Kidney epithelial cell (primary cell): ENCODE data around the gene PXDN. TPM values are rescaled to one million over a fixed set of nuclear protein-coding genes. Genes with fewer than 3 reads are reported as not detected.

Experiments
- DNase-seq: peaks from one replicate; pipeline ENCODE4 v3.0.0-alpha.2; 2010; ENCODE audit warnings: low read depth
- H3K27me3 ChIP-seq: 2 replicates; pipeline ENCODE4 v1.6.0; 2011; ENCODE audit warnings: low read length; ENCODE audit not compliant: control insufficient read depth, insufficient read depth
- H3K36me3 ChIP-seq: 2 replicates; pipeline ENCODE4 v1.5.1; 2011; ENCODE audit warnings: low read length; ENCODE audit not compliant: control insufficient read depth, insufficient read depth
- H3K4me3 ChIP-seq: 2 replicates; pipeline ENCODE4 v1.5.1; 2011; ENCODE audit warnings: low read depth, mild to moderate bottlenecking, control low read depth, low read length
- total RNA-seq: library from RNA; depleted of rRNA; stranded (reverse); fragments of >200 nt; gene quantifications from 2 replicates; pipeline ENCODE4 v1.2.3, GENCODE V29; 2015
- TF ChIP-seq, protein P1 (sequence below): IDR thresholded peaks from 2 replicates; pipeline ENCODE4 v1.5.1; 2011; ENCODE audit warnings: mild to moderate bottlenecking, moderate library complexity, low read length, control low read depth, inconsistent platforms; ENCODE audit not compliant: insufficient read depth, poor library complexity, severe bottlenecking

Gene PXDN
- total RNA-seq, 1 donor from 2014 or later, result 287 TPM

DNA sequence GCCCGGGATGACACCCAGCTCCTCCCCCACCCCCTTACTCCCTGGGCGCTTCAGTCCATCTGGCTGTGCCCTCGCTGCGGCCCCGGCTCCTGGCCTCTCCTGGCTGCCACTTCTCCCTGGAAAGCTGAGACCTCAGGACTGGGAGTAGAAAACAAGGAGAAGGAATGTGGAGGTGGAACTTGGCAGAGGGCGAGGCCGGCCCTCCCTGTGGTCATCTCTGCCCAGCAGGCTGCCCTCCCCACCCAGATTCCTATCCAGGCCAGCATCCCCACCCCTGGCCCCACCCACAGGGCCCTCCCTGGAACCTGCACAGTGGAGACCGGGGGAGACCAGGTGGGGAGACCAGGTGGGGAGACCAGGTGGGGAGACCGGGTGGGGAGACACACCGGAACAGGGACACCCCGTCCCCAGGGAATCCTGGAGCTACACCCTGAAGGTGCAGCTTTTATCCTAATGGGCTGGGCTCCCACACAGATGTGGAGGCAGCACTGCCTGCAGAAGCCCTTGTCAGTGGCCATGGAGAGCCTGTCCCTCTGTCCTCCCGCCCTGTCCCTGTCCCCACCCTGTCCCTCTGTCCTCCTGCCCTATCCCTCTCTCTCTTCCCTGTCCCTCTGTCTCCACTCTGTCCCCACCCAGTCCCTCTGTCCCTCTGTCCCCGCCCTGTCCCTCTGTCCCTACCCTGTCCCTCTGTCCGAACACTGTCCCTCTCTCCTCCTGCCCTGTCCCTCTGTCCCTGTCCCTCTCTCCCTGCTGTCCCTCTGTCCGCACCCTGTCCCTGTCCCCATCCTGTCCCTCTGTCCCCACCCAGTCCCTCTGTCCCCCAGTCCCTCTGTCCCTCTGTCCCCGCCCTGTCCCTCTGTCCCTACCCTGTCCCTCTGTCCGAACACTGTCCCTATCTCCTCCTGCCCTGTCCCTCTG lies 157.1 kb downstream of the PXDN start:
- Histone ChIP-seq H3K36me3 (no peaks in the 10 kb centered on the region), H3K4me3 (no peak overlapping the region), H3K27me3 (no peaks in the 10 kb centered on the region)
- DNase-seq, result no peak
- TF ChIP-seq, protein P1, sequence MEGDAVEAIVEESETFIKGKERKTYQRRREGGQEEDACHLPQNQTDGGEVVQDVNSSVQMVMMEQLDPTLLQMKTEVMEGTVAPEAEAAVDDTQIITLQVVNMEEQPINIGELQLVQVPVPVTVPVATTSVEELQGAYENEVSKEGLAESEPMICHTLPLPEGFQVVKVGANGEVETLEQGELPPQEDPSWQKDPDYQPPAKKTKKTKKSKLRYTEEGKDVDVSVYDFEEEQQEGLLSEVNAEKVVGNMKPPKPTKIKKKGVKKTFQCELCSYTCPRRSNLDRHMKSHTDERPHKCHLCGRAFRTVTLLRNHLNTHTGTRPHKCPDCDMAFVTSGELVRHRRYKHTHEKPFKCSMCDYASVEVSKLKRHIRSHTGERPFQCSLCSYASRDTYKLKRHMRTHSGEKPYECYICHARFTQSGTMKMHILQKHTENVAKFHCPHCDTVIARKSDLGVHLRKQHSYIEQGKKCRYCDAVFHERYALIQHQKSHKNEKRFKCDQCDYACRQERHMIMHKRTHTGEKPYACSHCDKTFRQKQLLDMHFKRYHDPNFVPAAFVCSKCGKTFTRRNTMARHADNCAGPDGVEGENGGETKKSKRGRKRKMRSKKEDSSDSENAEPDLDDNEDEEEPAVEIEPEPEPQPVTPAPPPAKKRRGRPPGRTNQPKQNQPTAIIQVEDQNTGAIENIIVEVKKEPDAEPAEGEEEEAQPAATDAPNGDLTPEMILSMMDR, result no peak

GRCh38 chr2:1586251-1586922 lies 157.9 kb downstream of the PXDN start:
- no peak for DNase-seq

DNA sequence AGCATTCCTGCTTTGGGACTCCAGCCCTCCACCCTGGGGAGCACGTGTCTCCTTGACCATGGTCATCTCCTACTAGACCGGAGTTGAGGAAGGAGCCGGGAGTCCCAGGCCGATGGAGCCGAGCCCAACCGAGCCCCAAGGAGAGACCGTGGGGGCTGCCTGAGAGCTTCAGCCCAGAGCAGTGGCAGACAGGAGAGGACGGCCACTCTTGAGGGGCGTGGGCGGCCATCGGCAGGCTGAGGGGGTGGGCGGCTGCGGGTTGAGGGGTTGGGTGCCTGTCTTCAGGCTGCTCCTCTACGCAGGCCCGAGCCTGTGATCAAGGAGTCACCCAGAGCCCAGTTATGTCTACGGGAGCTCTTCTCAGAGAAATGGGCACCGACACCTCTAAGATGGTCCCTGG lies 158.7 kb downstream of the PXDN start:
- DNase-seq, result no peak
- Histone ChIP-seq H3K36me3 (no peaks in the 10 kb centered on the region), H3K27me3 (no peaks in the 10 kb centered on the region), H3K4me3 (no peak overlapping the region)
- TF ChIP-seq, protein P1, result no peak

More at GRCh38 chr2:1586251-1586922, 157.9 kb downstream of the PXDN start:
- Histone ChIP-seq H3K36me3 (no peaks in the 10 kb centered on the region), H3K27me3 (no peaks in the 10 kb centered on the region), H3K4me3 (no peak overlapping the region)
- TF ChIP-seq, protein P1, result no peak

DNA sequence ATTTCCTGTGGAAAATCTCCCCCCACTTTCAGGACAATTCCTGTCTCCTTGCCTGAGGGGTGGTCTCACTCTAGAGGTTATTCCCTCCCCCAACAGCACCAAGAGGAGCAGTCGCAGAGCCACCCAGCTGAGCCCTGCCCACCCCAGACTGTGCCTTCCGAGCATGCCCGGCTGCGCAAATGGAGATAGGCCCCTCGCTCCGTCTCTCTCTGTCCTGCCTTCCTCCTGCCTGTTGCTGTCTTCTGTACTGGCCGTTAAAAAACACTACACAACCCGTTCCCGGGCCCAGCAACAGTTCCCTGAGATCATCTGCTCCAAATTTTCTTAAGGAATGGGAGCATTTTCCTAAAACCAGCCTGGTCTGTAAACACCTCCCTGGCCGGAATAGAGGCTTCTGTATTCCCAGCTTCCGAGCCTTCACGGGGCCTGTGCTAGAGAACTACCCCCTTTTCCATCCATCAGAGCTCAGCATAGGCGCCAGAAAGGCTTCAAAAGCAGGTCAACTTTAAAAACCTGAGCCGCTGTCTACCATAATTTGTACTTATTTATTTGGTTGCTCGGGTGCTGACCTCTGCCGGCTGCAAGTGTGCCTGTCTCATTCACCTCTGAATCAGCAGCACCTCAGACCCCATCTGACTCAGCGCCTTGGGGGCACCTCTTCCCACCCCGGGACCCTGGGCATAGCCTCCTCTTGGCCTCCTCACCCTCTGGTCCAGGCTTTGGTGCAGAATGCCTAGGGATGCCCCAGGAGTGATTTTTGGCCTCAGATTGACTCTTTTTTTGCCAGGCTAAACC lies 159.4 kb downstream of the PXDN start:
- TF ChIP-seq, protein P1, result peak; percentile 29

DNA sequence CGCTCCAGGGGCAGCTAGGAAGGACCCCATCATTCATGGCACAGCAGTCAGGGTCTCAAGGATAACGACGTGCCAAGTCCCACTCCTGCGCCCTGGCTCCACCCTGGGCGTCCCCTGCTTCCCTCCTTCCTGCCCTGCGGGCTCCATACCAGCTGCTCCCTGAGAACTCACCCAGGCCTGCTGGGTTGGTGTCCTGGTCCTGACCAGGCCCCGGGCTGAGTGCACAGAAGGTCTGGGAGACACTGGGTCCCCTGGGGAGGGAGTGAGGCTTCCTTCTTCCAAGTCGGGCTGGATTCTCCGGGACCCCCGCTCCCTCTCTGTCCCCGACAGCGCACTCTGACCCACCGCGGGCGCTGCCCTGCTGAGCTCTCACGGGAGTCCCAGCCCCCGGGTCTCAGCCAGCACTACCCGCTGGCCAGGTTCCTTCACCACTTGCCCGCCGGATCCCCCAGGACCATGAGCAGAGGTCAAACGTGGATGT lies 160.2 kb downstream of the PXDN start:
- no peaks in the 10 kb centered on the region for H3K27me3 ChIP-seq
- H3K36me3 ChIP-seq, result no peaks in the 10 kb centered on the region
- H3K4me3 ChIP-seq, result no peak overlapping the region
- no peak for DNase-seq
- TF ChIP-seq, protein P1, result no peak

More for the DNA sequence above, 159.4 kb downstream of the PXDN start:
- Histone ChIP-seq H3K36me3 (no peaks in the 10 kb centered on the region), H3K4me3 (no peak overlapping the region), H3K27me3 (no peaks in the 10 kb centered on the region)
- DNase-seq, result no peak
